ENCODE results near the gene SCUBE1.

- TF ChIP-seq POLR2A (IDR thresholded peaks at IDR 0.05) (no peak), CTCF (IDR thresholded peaks at IDR 0.05) (no peak)
These were observed 97.5 kb downstream of the SCUBE1 start for GRCh38 chr22:43245717-43246116.

All from thyroid gland (tissue), 4 donors.